Heart right ventricle (tissue), 16 donors: Measurements from ENCODE around the gene EPS8L3. TPM values are rescaled to one million over a fixed set of nuclear protein-coding genes. Genes with fewer than 3 reads are reported as not detected.
"Not testable (repeated sequence)": the region's sequence is repeated elsewhere in the genome, so short reads cannot be mapped to it uniquely, and the experiment has no call there.

Source experiments
- ATAC-seq, 8 donors: fragments of 200-7000 bp; cut with Tn5 transposase; one replicate each; pipeline ENCODE4 v1.9.1; 2020; ENCODE audit warnings: mild to moderate bottlenecking in 8 of 8, moderate library complexity in 8 of 8, moderate number of reproducible peaks in 1 of 8
- DNase-seq, 2 donors: peaks; one replicate each; pipeline ENCODE4 v3.0.0-alpha.2; 2020
- H3K27ac ChIP-seq, 10 donors: fragments of 200-600 bp; sonication (generic) in 2 of 10; one replicate each; pipeline versions ENCODE4 v1.5.0 to v1.8.0; 2020 to 2022; ENCODE audit warnings: mild to moderate bottlenecking in 3 of 10
- H3K27me3 ChIP-seq, 7 donors: fragments of 200-600 bp; one replicate each; pipeline ENCODE4 v1.8.0; 2021 to 2022; ENCODE audit warnings: mild to moderate bottlenecking in 2 of 7
- H3K36me3 ChIP-seq, 9 donors: fragments of 200-600 bp; sonication (generic) in 1 of 9; one replicate each; pipeline versions ENCODE4 v1.5.0 to v1.8.0; 2020 to 2022; ENCODE audit warnings: mild to moderate bottlenecking in 2 of 9
- H3K4me1 ChIP-seq, 9 donors: fragments of 200-600 bp; sonication (generic) in 1 of 9; one replicate each; pipeline versions ENCODE4 v1.5.0 to v1.8.0; 2020 to 2022; ENCODE audit warnings: mild to moderate bottlenecking in 4 of 9
- H3K4me3 ChIP-seq, 10 donors: fragments of 200-600 bp; sonication (generic) in 2 of 10; one replicate each; pipeline versions ENCODE4 v1.5.0 to v1.8.0; 2020 to 2022; ENCODE audit warnings: mild to moderate bottlenecking in 7 of 10, moderate library complexity in 2 of 10
- H3K9me3 ChIP-seq, 11 donors: fragments of 200-600 bp in 10 of 11; sonication (generic) in 2 of 11; one replicate each; pipeline versions ENCODE4 v1.5.0 to v1.8.0; 2013 to 2022; ENCODE audit warnings: mild to moderate bottlenecking in 2 of 11, control low read depth in 1 of 11, moderate library complexity in 1 of 11
- CTCF ChIP-seq, 9 donors: fragments of 200-600 bp; sonication (generic) in 2 of 9; IDR thresholded peaks; one replicate each; pipeline versions ENCODE4 v1.5.0 to v1.8.0; 2021 to 2022; ENCODE audit warnings: antibody characterized with exemption in 9 of 9, mild to moderate bottlenecking in 5 of 9, moderate library complexity in 1 of 9
- WGBS, 2 donors: extraction: QIAGEN DNeasy Blood & Tissue Kit; methylation state at CpG; one replicate each; pipeline ENCODE4 v1.1.7; 2013; ENCODE audit warnings: inconsistent platforms in 1 of 2; 5-methylcytosine and 5-hydroxymethylcytosine counted together
- intact Hi-C, 10 donors: fragments of 100-400 bp; cut with DNase I; formaldehyde crosslinking; loops; one replicate each; pipeline versions ENCODE4 v1.11.1 to v1.14.2; 2022
- polyA plus RNA-seq, 2 donors: library from polyadenylated mRNA; stranded (reverse); fragments of 200-250 nt; gene quantifications; one replicate each; pipeline ENCODE4 v1.2.3, GENCODE V29; 2013
- total RNA-seq, 10 donors: library from RNA; stranded (reverse); fragmentation: NEBNext Ultra II Directional in 3 of 10; extraction: Animal tissue kit (Norgen Biotek cat#: 25700) in 3 of 10; gene quantifications; one replicate each; pipeline versions ENCODE4 v1.2.1 to v1.2.4, GENCODE V29; 2021 to 2023
- donor health status: Arrhythmogenic right ventricular cardiomyopathy.
- donor health status: ischemic (EF 13 %, LVEDD 7.1; RV severe dilation, severe dysfunction).
- donor health status: healthy with polysubstance abuse.
- donor health status: DM: no; HTN: yes; CAD: no.
- donor health status: DM: no; HTN: no; CAD: no.
- donor health status: ischemic (EF 25% LVEDD 6.9; RV normal size, moderate dysfunction).
- donor health status: ischemic (EF 25% LVEDD 5.7; RV mildly dilated, moderate dysfunction).
- donor health status: healthy.
- donor health status: DM: yes; HTN: yes; CAD: no.
- donor health status: Ischemic cardiomyopathy.
- donor health status: ischemic (EF 35%, LVEDD 5.7; RV mildly dilated, moderate dysfunction).
- donor health status: nonischemic (EF 11% LVEDD 7.7; RV severe dilation, severe dysfunction).
- donor health status: DM: yes; HTN: yes; CAD: no.
- donor health status: PGD.
- donor health status: ischemic (EF 29% LVEDD 5.4; RV normal size, mild dysfunction).
- donor health status: nonischemic (EF 23%, LVEDD 6.1; RV moderate dilation, normal function).

The EPS8L3 gene
- total and polyA plus RNA-seq, 12 donors = 0.49 to 0.61 (median 0.56) TPM; not detected in 9

- ATAC-seq = no peak
- H3K27me3 ChIP-seq = no peaks in the 10 kb centered on the region
- TF ChIP-seq CTCF (IDR thresholded peaks at IDR 0.05) = no peak
- no peak overlapping the region for H3K4me3 ChIP-seq
- no peaks in the 10 kb centered on the region for H3K4me1 ChIP-seq
- H3K27ac ChIP-seq = no peak overlapping the region
- WGBS, 2 donors = 90% methylated on average over 4 of the region's 4 CpGs
- no peak for DNase-seq
- peaks cover 0 to 35% (median 4%) of the 10 kb centered on the region in 11 donors for H3K9me3 ChIP-seq
- intact Hi-C loops = no loop called here
- peaks cover 0 to 4% (median 0%) of the 10 kb centered on the region in 9 donors for H3K36me3 ChIP-seq
Observed at GRCh38 chr1:109705411-109705810, 58.3 kb downstream of the EPS8L3 start.

- no peak for TF ChIP-seq CTCF (IDR thresholded peaks at IDR 0.05)
- no peak for ATAC-seq
- intact Hi-C loops = no loop called here
Observed at GRCh38 chr1:109704173-109704572, 59.5 kb downstream of the EPS8L3 start.

GRCh38 chr1:109702940-109703339 lies 60.8 kb downstream of the EPS8L3 start:
- ATAC-seq, H3K4me1 ChIP-seq, H3K27ac ChIP-seq, H3K36me3 ChIP-seq, DNase-seq, H3K27me3 ChIP-seq, intact Hi-C loops, H3K4me3 ChIP-seq: not testable (repeated sequence)
- H3K9me3 ChIP-seq = peaks cover 0 to 16% (median 0%) of the 10 kb centered on the region in 11 donors
- 94% methylated on average over 3 of the region's 3 CpGs for WGBS, 2 donors

More at GRCh38 chr1:109704173-109704572, 59.5 kb downstream of the EPS8L3 start:
- no peak for DNase-seq
- 74 to 83% methylated on average over 8 of the region's 8 CpGs for WGBS, 2 donors
- Histone ChIP-seq H3K4me3 (no peak overlapping the region), H3K27ac (no peak overlapping the region), H3K36me3 (peaks cover 0 to 4% (median 0%) of the 10 kb centered on the region in 9 donors), H3K9me3 (peaks cover 0 to 28% (median 4%) of the 10 kb centered on the region in 11 donors), H3K4me1 (no peaks in the 10 kb centered on the region), H3K27me3 (no peaks in the 10 kb centered on the region)

Other genes with a start within 250 kb of the EPS8L3 start
- 1 to 10 TPM in 1 of 10 donors, under 1 TPM in 7, not detected in 2; 0.11 to 1.0 (median 0.31) TPM for gene GPR61, start 224.1 kb downstream of the EPS8L3 start, total RNA-seq
- not detected for gene GPR61, start 224.1 kb downstream of the EPS8L3 start, polyA plus RNA-seq
- 1 to 10 TPM; 2.1 to 3.6 (median 2.8) TPM for gene GNAI3, start 215.3 kb downstream of the EPS8L3 start, total RNA-seq
- 1 to 10 TPM; 1.6 to 2.2 TPM for gene GNAI3, start 215.3 kb downstream of the EPS8L3 start, polyA plus RNA-seq
- not detected for gene GNAT2, start 144.3 kb downstream of the EPS8L3 start, total RNA-seq
- gene GNAT2, start 144.3 kb downstream of the EPS8L3 start, polyA plus RNA-seq = under 1 TPM in 1 of 2 donors, not detected in 1; 0.04 TPM
- 10 to 100 TPM in 7 of 10 donors, 1 to 10 TPM in 3; 6.4 to 18.2 (median 11.5) TPM for gene AMPD2, start 144.1 kb downstream of the EPS8L3 start, total RNA-seq
- 10 to 100 TPM; 12.3 to 15.2 TPM for gene AMPD2, start 144.1 kb downstream of the EPS8L3 start, polyA plus RNA-seq
- gene GSTM4, start 107.8 kb downstream of the EPS8L3 start, total RNA-seq = 10 to 100 TPM; 29.9 to 62.1 (median 43.5) TPM
- gene GSTM4, start 107.8 kb downstream of the EPS8L3 start, polyA plus RNA-seq = 10 to 100 TPM; 22.8 to 41.3 TPM
- 10 to 100 TPM; 56.9 to 93.3 (median 68.1) TPM for gene GSTM2, start 95.9 kb downstream of the EPS8L3 start, total RNA-seq
- gene GSTM2, start 95.9 kb downstream of the EPS8L3 start, polyA plus RNA-seq = 100 to 1,000 TPM in 1 of 2 donors, 10 to 100 TPM in 1; 23.1 to 113 TPM
- 10 to 100 TPM in 6 of 10 donors, not detected in 4; 28.7 to 57.7 (median 36.9) TPM for gene GSTM1, start 76.1 kb downstream of the EPS8L3 start, total RNA-seq
- gene GSTM1, start 76.1 kb downstream of the EPS8L3 start, polyA plus RNA-seq = 10 to 100 TPM in 1 of 2 donors, under 1 TPM in 1; 0.19 to 39.6 TPM
- gene GSTM5, start 51.7 kb downstream of the EPS8L3 start, total RNA-seq = 1 to 10 TPM in 9 of 10 donors, under 1 TPM in 1; 0.93 to 3.2 (median 2.0) TPM
- gene GSTM5, start 51.7 kb downstream of the EPS8L3 start, polyA plus RNA-seq = 1 to 10 TPM in 1 of 2 donors, under 1 TPM in 1; 0.86 to 2.9 TPM
- 100 to 1,000 TPM in 5 of 10 donors, 10 to 100 TPM in 5; 51.8 to 289 (median 99.3) TPM for gene GSTM3, start 22.9 kb downstream of the EPS8L3 start, total RNA-seq
- 100 to 1,000 TPM in 1 of 2 donors, 10 to 100 TPM in 1; 49.0 to 129 TPM for gene GSTM3, start 22.9 kb downstream of the EPS8L3 start, polyA plus RNA-seq
- 10 to 100 TPM in 6 of 10 donors, 1 to 10 TPM in 4; 6.3 to 26.2 (median 12.3) TPM for gene CSF1, start 146.9 kb upstream of the EPS8L3 start, total RNA-seq
- 10 to 100 TPM; 11.5 to 15.1 TPM for gene CSF1, start 146.9 kb upstream of the EPS8L3 start, polyA plus RNA-seq
- 10 to 100 TPM; 39.2 to 58.9 (median 48.7) TPM for gene AHCYL1, start 220.8 kb upstream of the EPS8L3 start, total RNA-seq
- 10 to 100 TPM; 21.9 to 24.2 TPM for gene AHCYL1, start 220.8 kb upstream of the EPS8L3 start, polyA plus RNA-seq